ENCODE data around the gene PPIP5K1.
"Not testable (repeated sequence)": the region's sequence is repeated elsewhere in the genome, so short reads cannot be mapped to it uniquely, and the experiment has no call there.

DNA sequence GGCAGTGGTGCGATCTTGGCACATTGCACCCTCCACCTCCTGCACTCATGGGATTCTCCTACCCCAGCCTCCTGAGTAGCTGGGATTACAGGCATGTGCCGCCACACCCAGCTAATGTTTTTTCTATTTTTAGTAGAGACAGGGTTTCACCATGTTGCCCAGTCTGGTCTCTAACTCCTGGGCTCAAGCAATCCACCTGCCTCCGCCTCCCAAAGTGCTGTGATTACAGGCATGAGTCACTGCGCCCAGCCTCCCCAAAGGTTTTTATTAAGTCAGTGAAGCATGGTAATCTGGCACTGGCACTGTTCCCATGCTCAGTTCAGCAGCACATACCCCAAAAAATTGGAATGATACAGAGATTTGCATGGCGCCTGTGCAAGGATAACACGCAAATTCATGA lies 12.2 kb upstream of the PPIP5K1 start:
- TF ChIP-seq, protein P1, sequence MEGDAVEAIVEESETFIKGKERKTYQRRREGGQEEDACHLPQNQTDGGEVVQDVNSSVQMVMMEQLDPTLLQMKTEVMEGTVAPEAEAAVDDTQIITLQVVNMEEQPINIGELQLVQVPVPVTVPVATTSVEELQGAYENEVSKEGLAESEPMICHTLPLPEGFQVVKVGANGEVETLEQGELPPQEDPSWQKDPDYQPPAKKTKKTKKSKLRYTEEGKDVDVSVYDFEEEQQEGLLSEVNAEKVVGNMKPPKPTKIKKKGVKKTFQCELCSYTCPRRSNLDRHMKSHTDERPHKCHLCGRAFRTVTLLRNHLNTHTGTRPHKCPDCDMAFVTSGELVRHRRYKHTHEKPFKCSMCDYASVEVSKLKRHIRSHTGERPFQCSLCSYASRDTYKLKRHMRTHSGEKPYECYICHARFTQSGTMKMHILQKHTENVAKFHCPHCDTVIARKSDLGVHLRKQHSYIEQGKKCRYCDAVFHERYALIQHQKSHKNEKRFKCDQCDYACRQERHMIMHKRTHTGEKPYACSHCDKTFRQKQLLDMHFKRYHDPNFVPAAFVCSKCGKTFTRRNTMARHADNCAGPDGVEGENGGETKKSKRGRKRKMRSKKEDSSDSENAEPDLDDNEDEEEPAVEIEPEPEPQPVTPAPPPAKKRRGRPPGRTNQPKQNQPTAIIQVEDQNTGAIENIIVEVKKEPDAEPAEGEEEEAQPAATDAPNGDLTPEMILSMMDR (IDR thresholded peaks at IDR 0.05) = not testable (repeated sequence)
- TF ChIP-seq POLR2A (IDR thresholded peaks at IDR 0.05) = not testable (repeated sequence)
